ENCODE measurements around the gene NME9.

NME9 gene

GRCh38 chr3:138282836-138283235 is 46.8 kb downstream of the NME9 start:
- no peak for DNase-seq (ENCODE audit: low spot score)

- no peak for DNase-seq (ENCODE audit: low spot score)
Measured at GRCh38 chr3:138281561-138281960, 48.1 kb downstream of the NME9 start.

GRCh38 chr3:138271189-138271794 is 58.4 kb downstream of the NME9 start:
- DNase-seq (ENCODE audit: low spot score), result peak; percentile 10

- DNase-seq (ENCODE audit: low spot score), result no peak
Measured at GRCh38 chr3:138270245-138270644, 59.4 kb downstream of the NME9 start.

- DNase-seq (ENCODE audit: low spot score), result no peak
Measured at GRCh38 chr3:138267083-138267482, 62.6 kb downstream of the NME9 start.

GRCh38 chr3:138265745-138266144 is 63.9 kb downstream of the NME9 start:
- DNase-seq (ENCODE audit: low spot score), result no peak

GRCh38 chr3:138263104-138263503 is 66.5 kb downstream of the NME9 start:
- DNase-seq (ENCODE audit: low spot score), result no peak

- DNase-seq (ENCODE audit: low spot score), result no peak
Measured at GRCh38 chr3:138260611-138261010, 69.0 kb downstream of the NME9 start.

- DNase-seq (ENCODE audit: low spot score), result no peak
Measured at GRCh38 chr3:138259126-138259525, 70.5 kb downstream of the NME9 start.

- no peak for DNase-seq (ENCODE audit: low spot score)
Measured at GRCh38 chr3:138257986-138258385, 71.7 kb downstream of the NME9 start.

GRCh38 chr3:138256022-138256421 is 73.6 kb downstream of the NME9 start:
- DNase-seq (ENCODE audit: low spot score), result no peak

GRCh38 chr3:138254216-138254615 is 75.4 kb downstream of the NME9 start:
- no peak for DNase-seq (ENCODE audit: low spot score)

GRCh38 chr3:138253609-138254008 is 76.0 kb downstream of the NME9 start:
- DNase-seq (ENCODE audit: low spot score), result no peak

Measured in NAMALWA (cell line).